DOHH2 (cell line): ENCODE results near the gene SLC25A1.
"Not testable (repeated sequence)": the region's sequence is repeated elsewhere in the genome, so short reads cannot be mapped to it uniquely, and the experiment has no call there.

Experiments used
- H3F3A ChIP-seq: fragments of 200-600 bp; sonication (generic), shearing (Covaris generic); 2 replicates; pipeline ENCODE4 v1.6.0; 2016; ENCODE audit warnings: antibody characterized with exemption, mild to moderate bottlenecking; ENCODE audit not compliant: control insufficient read depth, insufficient read depth
- H3K27ac ChIP-seq: fragments of 200-600 bp; sonication (generic); 2 replicates; pipeline ENCODE4 v1.5.1; 2014; ENCODE audit warnings: low read depth, mild to moderate bottlenecking, low read length, moderate library complexity
- H3K27me3 ChIP-seq: fragments of 200-600 bp; sonication (generic); 2 replicates; pipeline ENCODE4 v1.6.1; 2014; ENCODE audit warnings: mild to moderate bottlenecking, low read length, mixed read lengths; ENCODE audit not compliant: control insufficient read depth
- H3K36me3 ChIP-seq: fragments of 200-600 bp; sonication (generic); 2 replicates; pipeline ENCODE4 v1.6.1; 2014; ENCODE audit warnings: mild to moderate bottlenecking, low read length, moderate library complexity, mixed read lengths; ENCODE audit not compliant: control insufficient read depth
- H3K4me1 ChIP-seq: fragments of 200-600 bp; sonication (generic); 2 replicates; pipeline ENCODE4 v1.6.1; 2014; ENCODE audit warnings: mild to moderate bottlenecking, low read length, mixed read lengths; ENCODE audit not compliant: control insufficient read depth
- H3K4me2 ChIP-seq: fragments of 200-600 bp; sonication (generic); 2 replicates; pipeline ENCODE4 v1.6.0; 2014; ENCODE audit warnings: mild to moderate bottlenecking, low read length, moderate library complexity
- H3K4me3 ChIP-seq: fragments of 200-600 bp; sonication (generic); 2 replicates; pipeline ENCODE4 v1.5.1; 2014; ENCODE audit warnings: mild to moderate bottlenecking, low read length, mixed read lengths
- H3K79me2 ChIP-seq: fragments of 200-600 bp; sonication (generic); 2 replicates; pipeline ENCODE4 v1.6.1; 2014; ENCODE audit warnings: mild to moderate bottlenecking, low read length, mixed read lengths; ENCODE audit not compliant: control insufficient read depth
- H3K9me2 ChIP-seq: fragments of 200-600 bp; sonication (generic); replicated peaks from 2 replicates; pipeline ENCODE4 v1.6.1; 2014; ENCODE audit warnings: mild to moderate bottlenecking, low read length, mixed read lengths; ENCODE audit not compliant: control insufficient read depth
- H3K9me3 ChIP-seq: fragments of 200-600 bp; sonication (generic); 2 replicates; pipeline ENCODE4 v1.6.1; 2014; ENCODE audit warnings: antibody characterized with exemption, low read length, mixed read lengths; ENCODE audit not compliant: control insufficient read depth, insufficient read depth
- H4K20me1 ChIP-seq: fragments of 200-600 bp; sonication (generic); 2 replicates; pipeline ENCODE4 v1.6.0; 2014; ENCODE audit warnings: low read depth, mild to moderate bottlenecking, antibody characterized with exemption, low read length, moderate library complexity; ENCODE audit not compliant: control insufficient read depth, insufficient read depth
- EZH2phosphoT487 ChIP-seq: fragments of 200-600 bp; sonication (generic); IDR thresholded peaks from 2 replicates; pipeline ENCODE4 v1.6.1; 2017; ENCODE audit warnings: borderline replicate concordance, mild to moderate bottlenecking, antibody characterized with exemption, low read length, moderate library complexity, mixed read lengths
- TF ChIP-seq, protein P1 (sequence below): fragments of 200-600 bp; sonication (generic); IDR thresholded peaks from one replicate; pipeline ENCODE4 v1.5.1; 2014; ENCODE audit warnings: antibody characterized with exemption, mild to moderate bottlenecking, low read depth, low read length; ENCODE audit not compliant: poor library complexity, severe bottlenecking

SLC25A1 gene

DNA sequence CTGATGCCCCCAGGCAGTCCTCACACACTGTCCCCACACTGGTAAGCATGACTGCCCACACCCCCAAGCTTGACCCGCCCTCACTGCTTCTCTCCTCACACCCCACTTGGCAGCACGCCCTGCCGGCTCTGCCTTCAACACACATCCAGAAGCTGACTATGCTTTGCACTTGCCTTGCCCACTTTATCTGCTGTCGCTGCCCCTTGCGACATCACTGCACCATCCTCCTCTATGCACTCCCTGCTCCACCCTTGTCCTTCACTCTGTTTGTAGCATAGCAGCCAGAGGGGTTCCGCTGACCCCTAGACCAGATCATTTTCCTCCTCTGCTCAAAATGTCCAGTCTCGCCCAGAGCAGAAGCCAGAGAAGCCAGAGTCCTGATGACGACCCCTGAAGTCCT is 25.3 kb upstream of the SLC25A1 start:
- H3K4me2 ChIP-seq: no peak overlapping the region
- no peaks in the 10 kb centered on the region for H3K79me2 ChIP-seq
- no peaks in the 10 kb centered on the region for H3K4me1 ChIP-seq
- no peak overlapping the region for H3K4me3 ChIP-seq
- H3K9me2 ChIP-seq: no peaks in the 10 kb centered on the region
- H3K27me3 ChIP-seq: peaks cover 9% of the 10 kb centered on the region
- no peaks in the 10 kb centered on the region for H3K9me3 ChIP-seq
- no peaks in the 10 kb centered on the region for H4K20me1 ChIP-seq
- no peaks in the 10 kb centered on the region for H3K36me3 ChIP-seq
- TF ChIP-seq EZH2phosphoT487: no peak
- TF ChIP-seq, protein P1, sequence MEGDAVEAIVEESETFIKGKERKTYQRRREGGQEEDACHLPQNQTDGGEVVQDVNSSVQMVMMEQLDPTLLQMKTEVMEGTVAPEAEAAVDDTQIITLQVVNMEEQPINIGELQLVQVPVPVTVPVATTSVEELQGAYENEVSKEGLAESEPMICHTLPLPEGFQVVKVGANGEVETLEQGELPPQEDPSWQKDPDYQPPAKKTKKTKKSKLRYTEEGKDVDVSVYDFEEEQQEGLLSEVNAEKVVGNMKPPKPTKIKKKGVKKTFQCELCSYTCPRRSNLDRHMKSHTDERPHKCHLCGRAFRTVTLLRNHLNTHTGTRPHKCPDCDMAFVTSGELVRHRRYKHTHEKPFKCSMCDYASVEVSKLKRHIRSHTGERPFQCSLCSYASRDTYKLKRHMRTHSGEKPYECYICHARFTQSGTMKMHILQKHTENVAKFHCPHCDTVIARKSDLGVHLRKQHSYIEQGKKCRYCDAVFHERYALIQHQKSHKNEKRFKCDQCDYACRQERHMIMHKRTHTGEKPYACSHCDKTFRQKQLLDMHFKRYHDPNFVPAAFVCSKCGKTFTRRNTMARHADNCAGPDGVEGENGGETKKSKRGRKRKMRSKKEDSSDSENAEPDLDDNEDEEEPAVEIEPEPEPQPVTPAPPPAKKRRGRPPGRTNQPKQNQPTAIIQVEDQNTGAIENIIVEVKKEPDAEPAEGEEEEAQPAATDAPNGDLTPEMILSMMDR: no peak
- H3K27ac ChIP-seq: no peak overlapping the region
- H3F3A ChIP-seq: no peaks in the 10 kb centered on the region

DNA sequence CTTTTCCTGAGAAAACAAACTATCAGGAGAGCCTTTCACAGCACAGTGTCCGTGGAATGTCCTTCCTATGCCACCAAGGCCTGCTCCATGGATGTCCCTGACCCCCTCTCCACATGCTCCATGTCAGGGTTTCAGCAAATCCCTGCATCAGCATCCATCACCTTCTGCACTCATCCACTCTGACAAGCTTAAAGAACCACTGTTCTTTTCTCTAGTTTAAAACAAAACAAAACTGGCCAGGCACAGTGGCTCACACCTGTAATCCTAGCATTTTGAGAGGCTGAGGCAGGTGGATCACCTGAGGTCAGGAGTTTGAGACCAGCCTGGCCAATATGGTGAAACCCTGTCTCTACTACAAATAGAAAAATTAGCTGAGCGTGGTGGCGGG is 24.3 kb upstream of the SLC25A1 start:
- H3K4me2 ChIP-seq, H3K4me3 ChIP-seq, H3K27ac ChIP-seq, H3F3A ChIP-seq, H3K79me2 ChIP-seq, H3K9me3 ChIP-seq, H4K20me1 ChIP-seq, H3K36me3 ChIP-seq, H3K4me1 ChIP-seq, H3K9me2 ChIP-seq: not testable (repeated sequence)
- H3K27me3 ChIP-seq: peaks cover 11% of the 10 kb centered on the region

DNA sequence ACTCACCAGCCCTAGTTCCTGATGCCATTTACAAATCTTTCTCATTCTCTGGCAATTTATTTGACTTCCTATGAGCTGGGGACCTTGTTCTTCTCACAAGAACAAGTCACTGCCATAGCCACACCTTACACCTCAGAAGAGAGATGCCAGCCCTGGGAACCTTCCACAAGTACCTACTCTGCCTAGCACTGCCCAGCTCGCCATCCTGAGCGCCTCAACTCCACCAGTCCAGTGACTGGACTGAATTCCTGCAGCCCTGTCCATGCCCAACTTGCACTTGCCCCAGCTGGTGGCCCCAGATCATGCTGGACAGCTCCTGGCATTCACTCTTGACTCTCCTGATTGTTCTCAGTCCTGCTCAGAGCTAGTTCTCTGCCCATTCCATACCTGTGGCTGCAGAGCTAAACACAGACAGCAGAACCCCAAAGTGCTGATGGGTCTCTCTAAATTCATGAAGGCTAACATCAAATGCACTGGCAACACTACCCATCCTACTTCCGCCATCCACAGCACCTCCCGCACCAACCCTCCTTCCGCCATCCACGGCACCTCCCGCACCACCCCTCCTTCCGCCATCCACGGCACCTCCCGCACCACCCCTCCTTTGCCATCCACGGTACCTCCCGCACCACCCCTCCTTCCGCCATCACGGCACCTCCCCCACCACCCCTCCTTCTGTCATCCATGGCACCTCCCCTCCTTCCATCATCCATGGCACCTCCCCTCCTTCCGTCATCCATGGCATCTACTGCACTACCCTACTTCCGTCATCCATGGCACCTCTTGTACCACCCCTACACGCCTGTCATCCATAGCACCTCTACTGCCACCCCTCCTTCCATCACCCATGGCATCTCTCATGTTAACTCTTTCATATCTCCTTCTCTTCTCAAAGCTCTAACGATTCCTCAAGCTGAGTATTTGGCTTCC is 23.6 kb upstream of the SLC25A1 start:
- Histone ChIP-seq H3K27ac (no peak overlapping the region), H3K4me2 (no peak overlapping the region)

More for the DNA sequence above, 23.6 kb upstream of the SLC25A1 start:
- Histone ChIP-seq H3K36me3 (no peaks in the 10 kb centered on the region), H3K4me3 (no peak overlapping the region), H3F3A (no peaks in the 10 kb centered on the region), H4K20me1 (no peaks in the 10 kb centered on the region), H3K9me3 (no peaks in the 10 kb centered on the region), H3K9me2 (no peaks in the 10 kb centered on the region), H3K4me1 (no peaks in the 10 kb centered on the region), H3K27me3 (peaks cover 11% of the 10 kb centered on the region), H3K79me2 (no peaks in the 10 kb centered on the region)
- TF ChIP-seq, protein P1: no peak
- no peak for TF ChIP-seq EZH2phosphoT487
